K562 (cell line): ENCODE data around the gene ZMYM4. TPM values are rescaled to one million over a fixed set of nuclear protein-coding genes. Genes with fewer than 3 reads are reported as not detected.

Experiments
- ATAC-seq: fragments of 200-7000 bp; cut with Tn5 transposase; 3 replicates; pipeline ENCODE4 v1.9.1; 2020; ENCODE audit warnings: moderate library complexity
- BruUV-seq: library from RNA; stranded (reverse); fragments of 400-500 nt; replicated peaks from 2 replicates; lab custom pipeline; 2021; lab: Mats Ljungman, UMichigan
- CTCF ChIA-PET: fragments of 300-600 bp; formaldehyde crosslinking; extraction: SDS; loops from one replicate; lab custom pipeline; 2021; ENCODE audit warnings: low intra/inter-chr PET ratio; lab: Yijun Ruan, JAX
- POLR2A ChIA-PET: fragments of 300-600, 350-650 bp; sonication (Branson Sonifier 250); formaldehyde crosslinking; extraction: SDS; loops from one replicate; lab custom pipeline; 2021; ENCODE audit warnings: antibody characterized with exemption, inconsistent platforms; lab: Yijun Ruan, JAX
- DNase-seq, 4 experiments: peaks; one replicate each; pipeline versions ENCODE4 v3.0.0 to v3.0.0-alpha.2; 2011 to 2018; ENCODE audit warnings: low spot score in 3 of 4, mixed read lengths in 3 of 4; ENCODE audit errors: extremely low read depth in 1 of 4
- FAIRE-seq: peaks from 2 replicates; lab custom pipeline; 2011; peaks lifted over from hg19 to GRCh38; lab: Jason Lieb, UNC
- H2AFZ ChIP-seq: 2 replicates; pipeline ENCODE4 v1.6.0; 2011; ENCODE audit warnings: low read depth, low read length, control low read depth, inconsistent platforms
- H3K27ac ChIP-seq: fragments of 200-600 bp; 3 replicates; pipeline ENCODE4 v1.8.0; 2011; ENCODE audit warnings: low read depth, mild to moderate bottlenecking, control low read depth, inconsistent platforms, low read length, moderate library complexity, mixed read lengths; ENCODE audit errors: extremely low read depth
- H3K27me3 ChIP-seq, 2 experiments: fragments of 300-600 bp in 1 of 2; 2 replicates in 1 of 2; 3 replicates in 1 of 2; pipeline versions ENCODE4 v1.6.0 to v1.8.0; 2011; ENCODE audit warnings: inconsistent platforms in 2 of 2, low read length in 2 of 2, mild to moderate bottlenecking in 1 of 2, mixed read lengths in 1 of 2, moderate library complexity in 1 of 2; ENCODE audit not compliant: control insufficient read depth in 2 of 2, insufficient read depth in 2 of 2
- H3K36me3 ChIP-seq: fragments of 300-600 bp; 3 replicates; pipeline ENCODE4 v1.8.0; 2011; ENCODE audit warnings: mild to moderate bottlenecking, low read length, inconsistent platforms; ENCODE audit not compliant: control insufficient read depth, insufficient read depth
- H3K4me1 ChIP-seq, 2 experiments: fragments of 200-600 bp in 1 of 2; replicated peaks in 1 of 2; 2 replicates in 1 of 2; 3 replicates in 1 of 2; pipeline versions ENCODE4 v1.5.1 to v1.8.0; 2011; ENCODE audit warnings: inconsistent platforms in 2 of 2, low read length in 2 of 2, mild to moderate bottlenecking in 1 of 2, mixed read lengths in 1 of 2, moderate library complexity in 1 of 2; ENCODE audit not compliant: control insufficient read depth in 2 of 2, insufficient read depth in 2 of 2
- H3K4me2 ChIP-seq: 2 replicates; pipeline ENCODE4 v1.6.1; 2011; ENCODE audit warnings: low read length, control low read depth, inconsistent platforms, mixed read lengths; ENCODE audit not compliant: insufficient read depth
- H3K4me3 ChIP-seq: fragments of 200-600 bp; sonication (generic), shearing (Covaris generic); 2 replicates; pipeline ENCODE4 v1.5.1; 2016; ENCODE audit warnings: control low read depth, inconsistent platforms
- H3K79me2 ChIP-seq: fragments of 200-600 bp; 3 replicates; pipeline ENCODE4 v1.8.0; 2011; ENCODE audit warnings: low read length, inconsistent platforms; ENCODE audit not compliant: control insufficient read depth, insufficient read depth
- H3K9ac ChIP-seq, 2 experiments: 2 replicates each; pipeline versions ENCODE4 v1.6.0 to v1.6.1; 2011; ENCODE audit warnings: low read depth in 2 of 2, low read length in 2 of 2, control low read depth in 1 of 2, inconsistent platforms in 1 of 2, mild to moderate bottlenecking in 1 of 2, mixed read lengths in 1 of 2; ENCODE audit not compliant: insufficient read depth in 1 of 2
- H3K9me1 ChIP-seq: one replicate; pipeline ENCODE4 v1.6.0; 2011; ENCODE audit warnings: inconsistent platforms, mild to moderate bottlenecking, low read length, moderate library complexity; ENCODE audit not compliant: control insufficient read depth, insufficient read depth
- H3K9me3 ChIP-seq: replicated peaks from 2 replicates; pipeline ENCODE4 v1.5.1; 2011; ENCODE audit warnings: low read depth, low read length, inconsistent platforms; ENCODE audit not compliant: control insufficient read depth, insufficient read depth
- H4K20me1 ChIP-seq: replicated peaks from 2 replicates; pipeline ENCODE4 v1.6.1; 2011; ENCODE audit warnings: low read length, inconsistent platforms, mixed read lengths; ENCODE audit not compliant: control insufficient read depth, insufficient read depth
- HNRNPUL1 ChIP-seq: fragments of 200-400 bp; formaldehyde crosslinking; IDR thresholded peaks from 2 replicates; pipeline ENCODE4 v1.6.1; 2017; ENCODE audit warnings: low read length
- MCM3 ChIP-seq: fragments of 450-650 bp; IDR thresholded peaks from 2 replicates; pipeline ENCODE4 v1.6.1; 2016
- NFYB ChIP-seq: IDR thresholded peaks from 2 replicates; pipeline ENCODE4 v1.6.1; 2011; ENCODE audit warnings: mild to moderate bottlenecking, moderate library complexity; ENCODE audit not compliant: insufficient read length; ENCODE audit errors: extremely low read depth
- NR4A1 ChIP-seq, 2 experiments: fragments of 250-450 bp in 1 of 2; fragments of 450-650 bp in 1 of 2; sonication (Bioruptor Pico) in 1 of 2; IDR thresholded peaks; 2 replicates each; pipeline versions ENCODE4 v1.4.0 to v1.6.1; 2016 to 2020; ENCODE audit warnings: mild to moderate bottlenecking in 2 of 2, missing compliant biosample characterization in 1 of 2, missing genetic modification characterization in 1 of 2, moderate library complexity in 1 of 2
- RBM25 ChIP-seq: fragments of 200-400 bp; formaldehyde crosslinking; IDR thresholded peaks from 2 replicates; pipeline ENCODE4 v1.6.1; 2018; ENCODE audit warnings: low read length, low read depth, moderate library complexity; ENCODE audit not compliant: severe bottlenecking
- ZKSCAN1 ChIP-seq: fragments of 150-350 bp; IDR thresholded peaks from 2 replicates; pipeline ENCODE4 v1.6.1; 2016; ENCODE audit warnings: low read depth, low read length
- ZNF3 ChIP-seq: fragments of 250-450 bp; sonication (Bioruptor Pico); IDR thresholded peaks from 2 replicates; pipeline ENCODE4 v1.5.0; 2021; ENCODE audit warnings: mild to moderate bottlenecking, moderate library complexity
- ZNF347 ChIP-seq: fragments of 450-650 bp; formaldehyde crosslinking; IDR thresholded peaks from 2 replicates; pipeline ENCODE4 v1.4.0; 2020; ENCODE audit warnings: low read depth, mild to moderate bottlenecking, moderate library complexity
- WGBS: fragments of 100-300 bp; shearing (Covaris generic); methylation state at CpG from one replicate; pipeline ENCODE4 v1.1.6; 2016; ENCODE audit warnings: low coverage, mixed read lengths; ENCODE audit not compliant: insufficient coverage; ENCODE audit errors: missing lambda C conversion rate; 5-methylcytosine and 5-hydroxymethylcytosine counted together
- in situ Hi-C: fragments of 300-500 bp; cut with MboI; formaldehyde crosslinking; loops from 4 replicates; pipeline ENCODE4 v1.15.0; 2018; ENCODE audit warnings: inconsistent platforms, mixed read lengths
- intact Hi-C: fragments of 100-400 bp; cut with micrococcal nuclease; formaldehyde crosslinking; loops from 2 replicates; pipeline ENCODE4 v1.14.2; 2022
- polyA plus RNA-seq, 8 experiments: library from polyadenylated mRNA; depleted of rRNA in 4 of 8; stranded (reverse) in 5 of 8; unstranded in 3 of 8; fragments of >200 nt; fragmentation: Nextera tagmentation in 2 of 8; fragmentation: Illumina TruSeq in 1 of 8; extraction: Ambion mirVana in 2 of 8; extraction: Trizol in 1 of 8; gene quantifications; 2 replicates each; pipeline versions ENCODE4 v1.2.1 to v1.2.3, GENCODE V29; 2011 to 2014; ENCODE audit warnings: inconsistent platforms in 1 of 8, missing spikeins in 1 of 8
- total RNA-seq, 7 experiments: library from RNA; depleted of rRNA in 6 of 7; stranded (reverse); fragments of >200 nt in 6 of 7; fragmentation: Illumina TruSeq in 2 of 7; extraction: Trizol in 2 of 7; gene quantifications; 2 replicates each; pipeline versions ENCODE4 v1.2.1 to v1.2.3, GENCODE V29; 2011 to 2021; ENCODE audit warnings: low replicate concordance in 1 of 7
- TF ChIP-seq, protein P1 (sequence below): fragments of 450-650 bp; IDR thresholded peaks from 2 replicates; pipeline ENCODE4 v1.6.1; 2016; ENCODE audit warnings: mild to moderate bottlenecking

ZMYM4 gene
- total and polyA plus RNA-seq, 9 of the 15 experiments (the other 6 are each of a cell fraction or from before 2014, with no cell fraction given): 15.2 to 77.2 (median 63.3) TPM

GRCh38 chr1:35439626-35440025 lies 171.1 kb downstream of the ZMYM4 start:
- H3K4me2 ChIP-seq: no peak overlapping the region
- in situ Hi-C loops (no loop called here), intact Hi-C loops (loop anchor here (5.0 to 10.0 kb wide), 2 partner anchors 575 to 652 kb away; no protein-coding TSS in a partner anchor)
- H4K20me1 ChIP-seq: no peaks in the 10 kb centered on the region
- H2AFZ ChIP-seq: no peak overlapping the region
- CTCF ChIA-PET: interaction anchor here (0.5 to 0.6 kb wide), 2 partner anchors 12 to 233 kb away, joined by 3 to 4 read pairs; no protein-coding TSS in a partner anchor
- BruUV-seq: no TSS peak
- no peaks in the 10 kb centered on the region for H3K27me3 ChIP-seq
- no peak for TF ChIP-seq NR4A1 (CRISPR knock-in tag; IDR thresholded peaks at IDR 0.05)
- no peak for TF ChIP-seq NR4A1 (tag; IDR thresholded peaks at IDR 0.05)
- TF ChIP-seq ZNF347 (CRISPR knock-in tag): no peak
- TF ChIP-seq MCM3: no peak
- 90% methylated on average over 1 of the region's 1 CpG for WGBS
- no peaks in the 10 kb centered on the region for H3K9me1 ChIP-seq
- no peaks in the 10 kb centered on the region for H3K9me3 ChIP-seq
- no peak overlapping the region for H3K27ac ChIP-seq
- no peak overlapping the region for H3K4me3 ChIP-seq
- no peaks in the 10 kb centered on the region for H3K4me1 ChIP-seq
- H3K79me2 ChIP-seq: no peaks in the 10 kb centered on the region
- FAIRE-seq (no peak), DNase-seq (no peak), ATAC-seq (no peak)
- POLR2A ChIA-PET: interaction anchor here (0.7 to 2.3 kb wide), 6 partner anchors 7 to 247 kb away, joined by 3 to 8 read pairs (median 4); partner anchors contain the start of gene SFPQ
- no peak overlapping the region for H3K9ac ChIP-seq
- peaks cover 66% of the 10 kb centered on the region for H3K36me3 ChIP-seq

GRCh38 chr1:35441926-35442579 lies 173.5 kb downstream of the ZMYM4 start:
- no peak overlapping the region for H3K4me2 ChIP-seq
- H3K36me3 ChIP-seq: peaks cover 68% of the 10 kb centered on the region
- no peak for FAIRE-seq
- H3K9ac ChIP-seq: no peak overlapping the region
- H3K9me3 ChIP-seq: no peaks in the 10 kb centered on the region
- ChIA-PET CTCF (no interaction called here), POLR2A (interaction anchor here (0.5 to 1.2 kb wide), 3 partner anchors 10 to 200 kb away, joined by 3 to 4 read pairs (median 4); no protein-coding TSS in a partner anchor)
- H2AFZ ChIP-seq: no peak overlapping the region
- no peaks in the 10 kb centered on the region for H3K9me1 ChIP-seq
- in situ Hi-C loops (no loop called here), intact Hi-C loops (loop anchor here (5.0 kb wide), 1 partner anchor 655 kb away; no protein-coding TSS in a partner anchor)
- H3K27ac ChIP-seq: no peak overlapping the region
- H3K79me2 ChIP-seq: no peaks in the 10 kb centered on the region
- BruUV-seq: no TSS peak
- H3K27me3 ChIP-seq: no peaks in the 10 kb centered on the region
- H3K4me1 ChIP-seq: no peaks in the 10 kb centered on the region
- no peaks in the 10 kb centered on the region for H4K20me1 ChIP-seq
- ATAC-seq: no peak
- DNase-seq: no peak
- H3K4me3 ChIP-seq: no peak overlapping the region
- 59% methylated on average over 8 of the region's 8 CpGs for WGBS
- TF ChIP-seq HNRNPUL1 (no peak), ZKSCAN1 (no peak), ZNF3 (CRISPR knock-in tag) (no peak), RBM25 (no peak), NFYB (no peak)
- TF ChIP-seq, protein P1, sequence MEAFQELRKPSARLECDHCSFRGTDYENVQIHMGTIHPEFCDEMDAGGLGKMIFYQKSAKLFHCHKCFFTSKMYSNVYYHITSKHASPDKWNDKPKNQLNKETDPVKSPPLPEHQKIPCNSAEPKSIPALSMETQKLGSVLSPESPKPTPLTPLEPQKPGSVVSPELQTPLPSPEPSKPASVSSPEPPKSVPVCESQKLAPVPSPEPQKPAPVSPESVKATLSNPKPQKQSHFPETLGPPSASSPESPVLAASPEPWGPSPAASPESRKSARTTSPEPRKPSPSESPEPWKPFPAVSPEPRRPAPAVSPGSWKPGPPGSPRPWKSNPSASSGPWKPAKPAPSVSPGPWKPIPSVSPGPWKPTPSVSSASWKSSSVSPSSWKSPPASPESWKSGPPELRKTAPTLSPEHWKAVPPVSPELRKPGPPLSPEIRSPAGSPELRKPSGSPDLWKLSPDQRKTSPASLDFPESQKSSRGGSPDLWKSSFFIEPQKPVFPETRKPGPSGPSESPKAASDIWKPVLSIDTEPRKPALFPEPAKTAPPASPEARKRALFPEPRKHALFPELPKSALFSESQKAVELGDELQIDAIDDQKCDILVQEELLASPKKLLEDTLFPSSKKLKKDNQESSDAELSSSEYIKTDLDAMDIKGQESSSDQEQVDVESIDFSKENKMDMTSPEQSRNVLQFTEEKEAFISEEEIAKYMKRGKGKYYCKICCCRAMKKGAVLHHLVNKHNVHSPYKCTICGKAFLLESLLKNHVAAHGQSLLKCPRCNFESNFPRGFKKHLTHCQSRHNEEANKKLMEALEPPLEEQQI: no peak
